Measurements from ENCODE around the gene MAP3K6. TPM values are rescaled to one million over a fixed set of nuclear protein-coding genes. Genes with fewer than 3 reads are reported as not detected.

The MAP3K6 gene
- total and polyA plus RNA-seq, 2 donors = 5.3 to 45.0 TPM

DNA sequence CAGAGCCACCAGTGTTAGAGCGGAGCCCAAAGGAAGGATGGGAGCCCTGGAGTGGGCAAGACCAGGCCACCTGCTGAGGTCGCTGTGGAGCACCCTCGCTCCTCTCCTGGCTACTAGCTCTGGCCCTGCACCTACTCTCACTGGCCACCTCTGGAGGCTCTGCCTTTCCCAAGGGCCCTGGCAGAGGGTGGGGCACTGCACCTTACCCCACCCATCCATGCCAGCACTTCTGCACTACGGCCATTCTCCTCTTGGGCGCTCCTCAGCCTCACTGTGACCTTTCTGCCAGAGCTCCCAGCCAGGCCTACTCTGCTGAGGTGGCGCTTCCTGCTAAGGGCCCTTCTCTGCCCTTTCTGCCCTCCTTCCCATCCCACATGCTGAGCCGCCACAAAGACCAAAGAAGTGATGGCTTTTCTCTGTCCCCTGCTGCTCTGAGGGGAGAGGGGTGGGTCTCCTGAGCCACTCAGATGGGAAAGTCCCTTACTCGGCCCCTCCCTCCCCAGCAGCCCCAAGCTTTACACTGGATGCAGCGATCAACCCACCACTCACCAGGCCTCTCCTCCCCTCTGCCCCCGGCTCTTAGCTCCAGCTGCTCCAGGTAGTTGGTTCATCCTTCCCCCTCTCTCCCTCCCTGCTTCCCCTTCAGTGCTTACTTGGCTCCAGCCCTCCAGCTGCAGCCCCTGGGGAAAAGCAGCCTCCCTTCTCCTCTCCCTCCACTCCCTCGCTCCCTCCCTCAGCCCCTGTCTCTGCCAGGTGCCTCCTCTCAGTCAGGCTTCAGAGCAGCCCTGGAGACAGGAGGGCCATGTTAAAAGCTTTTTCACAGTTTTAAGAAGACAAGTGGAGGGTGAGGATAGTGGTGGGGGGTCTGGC lies 59.6 kb downstream of the MAP3K6 start:
- 96% methylated on average over 11 of the region's 11 CpGs for WGBS

DNA sequence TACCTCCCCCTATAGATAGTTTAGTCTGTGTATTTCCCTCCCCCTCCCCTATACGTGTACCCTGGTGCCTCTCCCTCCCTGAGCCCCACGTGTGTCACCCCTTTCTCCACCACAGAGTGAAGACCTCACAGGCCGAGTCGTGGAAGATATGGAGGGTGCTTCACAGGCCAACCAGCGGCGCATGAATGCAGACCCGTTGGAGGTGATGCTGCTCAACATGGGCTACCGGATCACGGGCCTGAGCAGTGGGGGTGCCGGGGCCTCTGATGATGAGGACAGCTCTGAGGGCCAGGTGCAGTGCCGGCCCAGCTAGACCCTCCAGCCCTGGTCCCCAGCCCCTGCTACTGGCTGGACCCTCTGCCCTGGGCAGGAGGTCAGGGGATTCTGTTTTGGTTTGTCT lies 60.7 kb downstream of the MAP3K6 start:
- 98% methylated on average over 11 of the region's 11 CpGs for WGBS
- H3K36me3 ChIP-seq (ENCODE audit: control insufficient read depth in 2 of 2, insufficient read depth in 2 of 2, low read length in 1 of 2) = peaks cover 35 to 49% of the 10 kb centered on the region in 2 donors
- H3K4me1 ChIP-seq (ENCODE audit: control insufficient read depth in 2 of 2, insufficient read depth in 2 of 2, low read length in 2 of 2) = peaks cover 0 to 19% of the 10 kb centered on the region in 2 donors
- H3K27ac ChIP-seq (ENCODE audit: low read depth in 1 of 2, low read length in 1 of 2) = no peak overlapping the region
- no peaks in the 10 kb centered on the region for H3K27me3 ChIP-seq (ENCODE audit: control insufficient read depth in 2 of 2, insufficient read depth in 1 of 2, low read length in 1 of 2)
- no peak for DNase-seq (ENCODE audit: low read depth in 6 of 9, low spot score in 9 of 9)
- H3K9me3 ChIP-seq (ENCODE audit: control insufficient read depth in 2 of 2, insufficient read depth in 1 of 2, low read length in 1 of 2) = no peaks in the 10 kb centered on the region
- H3K4me3 ChIP-seq (ENCODE audit: low read length in 2 of 2) = no peak overlapping the region

More for the DNA sequence above, 59.6 kb downstream of the MAP3K6 start:
- peaks cover 26 to 39% of the 10 kb centered on the region in 2 donors for H3K36me3 ChIP-seq (ENCODE audit: control insufficient read depth in 2 of 2, insufficient read depth in 2 of 2, low read length in 1 of 2)
- H3K27me3 ChIP-seq (ENCODE audit: control insufficient read depth in 2 of 2, insufficient read depth in 1 of 2, low read length in 1 of 2) = no peaks in the 10 kb centered on the region
- peaks cover 0 to 18% of the 10 kb centered on the region in 2 donors for H3K4me1 ChIP-seq (ENCODE audit: control insufficient read depth in 2 of 2, insufficient read depth in 2 of 2, low read length in 2 of 2)
- H3K4me3 ChIP-seq (ENCODE audit: low read length in 2 of 2) = no peak overlapping the region
- no peak overlapping the region for H3K27ac ChIP-seq (ENCODE audit: low read depth in 1 of 2, low read length in 1 of 2)
- H3K9me3 ChIP-seq (ENCODE audit: control insufficient read depth in 2 of 2, insufficient read depth in 1 of 2, low read length in 1 of 2) = no peaks in the 10 kb centered on the region
- DNase-seq (ENCODE audit: low read depth in 6 of 9, low spot score in 9 of 9) = peak in 1 of 9 donors; percentile 16

Other genes starting within 250 kb of the MAP3K6 start
- gene SLC9A1, start 211.8 kb downstream of the MAP3K6 start, total RNA-seq = 1.7 TPM
- gene SLC9A1, start 211.8 kb downstream of the MAP3K6 start, polyA plus RNA-seq = 11.1 TPM
- gene WDTC1, start 132.3 kb downstream of the MAP3K6 start, total RNA-seq = 10.8 TPM
- gene WDTC1, start 132.3 kb downstream of the MAP3K6 start, polyA plus RNA-seq = 19.2 TPM
- 22.8 TPM for gene TMEM222, start 44.8 kb downstream of the MAP3K6 start, total RNA-seq
- gene TMEM222, start 44.8 kb downstream of the MAP3K6 start, polyA plus RNA-seq = 35.5 TPM
- 49.4 TPM for gene SYTL1, start 24.9 kb downstream of the MAP3K6 start, total RNA-seq
- 167 TPM for gene SYTL1, start 24.9 kb downstream of the MAP3K6 start, polyA plus RNA-seq
- gene FCN3, start 7.9 kb upstream of the MAP3K6 start, total RNA-seq = 0.47 TPM
- gene FCN3, start 7.9 kb upstream of the MAP3K6 start, polyA plus RNA-seq = 10.7 TPM
- 0.05 TPM for gene CD164L2, start 16.4 kb upstream of the MAP3K6 start, total RNA-seq
- 2.4 TPM for gene CD164L2, start 16.4 kb upstream of the MAP3K6 start, polyA plus RNA-seq
- gene GPR3, start 25.7 kb upstream of the MAP3K6 start, total RNA-seq = 0.09 TPM
- 0.37 TPM for gene GPR3, start 25.7 kb upstream of the MAP3K6 start, polyA plus RNA-seq
- gene WASF2, start 123.2 kb upstream of the MAP3K6 start, total RNA-seq = 14.2 TPM
- 47.4 TPM for gene WASF2, start 123.2 kb upstream of the MAP3K6 start, polyA plus RNA-seq
- gene AHDC1, start 237.2 kb upstream of the MAP3K6 start, total RNA-seq = 4.2 TPM
- 22.6 TPM for gene AHDC1, start 237.2 kb upstream of the MAP3K6 start, polyA plus RNA-seq